GM12864 (cell line): Measurements from ENCODE around the gene SCN2B.

Experiments
- DNase-seq: peaks from one replicate; pipeline ENCODE4 v3.0.0-alpha.2; 2011; ENCODE audit warnings: low read depth
- H3K4me3 ChIP-seq: 2 replicates; pipeline ENCODE4 v1.5.1; 2011; ENCODE audit warnings: mild to moderate bottlenecking, low read depth, low read length, control low read depth
- TF ChIP-seq, protein P1 (sequence below): IDR thresholded peaks from 2 replicates; pipeline ENCODE4 v1.5.1; 2011; ENCODE audit warnings: low read depth, mild to moderate bottlenecking, moderate library complexity, low read length, control low read depth, inconsistent platforms; ENCODE audit errors: missing control alignments

SCN2B gene

DNA sequence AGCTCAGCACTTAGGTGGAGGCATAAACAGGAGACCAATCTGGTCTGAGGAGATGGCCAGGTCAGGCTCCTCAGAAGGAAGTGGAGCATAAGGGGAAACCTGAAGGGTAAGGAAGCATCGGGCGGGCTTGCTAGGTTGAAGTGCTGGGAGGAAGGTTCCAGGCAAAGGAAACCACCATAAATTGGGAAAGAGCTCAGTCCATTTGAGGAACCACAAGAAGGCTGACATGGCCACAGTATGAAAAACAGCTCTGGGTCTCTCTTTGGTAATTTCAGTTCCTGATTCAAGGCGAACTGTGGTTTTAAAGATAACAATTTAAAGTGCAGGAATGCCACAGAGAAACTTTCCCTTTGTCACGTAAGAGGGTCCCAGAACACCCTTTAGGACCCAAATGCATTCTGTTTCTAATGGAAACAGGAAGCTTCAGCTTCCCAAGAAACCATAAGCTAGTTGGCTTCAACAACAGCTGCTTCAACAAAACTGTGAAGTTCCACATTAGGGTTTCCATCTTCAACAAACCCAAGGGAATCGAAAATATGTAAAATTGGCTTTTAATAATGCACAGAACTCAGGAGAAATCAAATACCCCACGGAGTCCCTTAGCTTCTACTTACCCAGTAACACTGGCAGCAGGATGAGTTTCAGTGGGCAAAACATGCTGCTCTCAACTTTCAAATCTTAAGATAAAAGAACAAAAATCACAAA is 37.9 kb upstream of the SCN2B start:
- H3K4me3 ChIP-seq, result peak overlapping the region; percentile 7; the same call in 1 of the 2 replicates
- DNase-seq, result peak; percentile 39
- TF ChIP-seq, protein P1, sequence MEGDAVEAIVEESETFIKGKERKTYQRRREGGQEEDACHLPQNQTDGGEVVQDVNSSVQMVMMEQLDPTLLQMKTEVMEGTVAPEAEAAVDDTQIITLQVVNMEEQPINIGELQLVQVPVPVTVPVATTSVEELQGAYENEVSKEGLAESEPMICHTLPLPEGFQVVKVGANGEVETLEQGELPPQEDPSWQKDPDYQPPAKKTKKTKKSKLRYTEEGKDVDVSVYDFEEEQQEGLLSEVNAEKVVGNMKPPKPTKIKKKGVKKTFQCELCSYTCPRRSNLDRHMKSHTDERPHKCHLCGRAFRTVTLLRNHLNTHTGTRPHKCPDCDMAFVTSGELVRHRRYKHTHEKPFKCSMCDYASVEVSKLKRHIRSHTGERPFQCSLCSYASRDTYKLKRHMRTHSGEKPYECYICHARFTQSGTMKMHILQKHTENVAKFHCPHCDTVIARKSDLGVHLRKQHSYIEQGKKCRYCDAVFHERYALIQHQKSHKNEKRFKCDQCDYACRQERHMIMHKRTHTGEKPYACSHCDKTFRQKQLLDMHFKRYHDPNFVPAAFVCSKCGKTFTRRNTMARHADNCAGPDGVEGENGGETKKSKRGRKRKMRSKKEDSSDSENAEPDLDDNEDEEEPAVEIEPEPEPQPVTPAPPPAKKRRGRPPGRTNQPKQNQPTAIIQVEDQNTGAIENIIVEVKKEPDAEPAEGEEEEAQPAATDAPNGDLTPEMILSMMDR, result no peak

DNA sequence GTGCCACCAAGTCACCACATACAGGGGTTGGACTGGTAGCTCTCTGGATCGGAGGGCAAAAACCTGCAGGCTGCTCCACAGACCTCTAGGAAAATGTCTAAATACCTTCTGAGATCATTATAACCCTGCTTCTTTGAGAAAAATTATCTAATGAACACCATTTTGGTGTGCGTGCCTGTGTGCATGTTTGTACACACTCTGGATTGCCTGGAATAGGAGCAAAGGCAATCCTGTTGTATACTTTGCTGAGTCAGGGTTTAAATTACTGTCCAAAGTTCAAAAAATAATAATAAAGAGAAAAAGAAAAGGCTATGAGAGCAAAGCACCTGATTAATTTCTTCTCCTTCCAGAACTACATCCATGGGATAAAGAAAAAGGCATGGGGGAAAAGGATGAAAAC is 37.3 kb upstream of the SCN2B start:
- no peak overlapping the region for H3K4me3 ChIP-seq
- no peak for DNase-seq
- TF ChIP-seq, protein P1, result no peak

DNA sequence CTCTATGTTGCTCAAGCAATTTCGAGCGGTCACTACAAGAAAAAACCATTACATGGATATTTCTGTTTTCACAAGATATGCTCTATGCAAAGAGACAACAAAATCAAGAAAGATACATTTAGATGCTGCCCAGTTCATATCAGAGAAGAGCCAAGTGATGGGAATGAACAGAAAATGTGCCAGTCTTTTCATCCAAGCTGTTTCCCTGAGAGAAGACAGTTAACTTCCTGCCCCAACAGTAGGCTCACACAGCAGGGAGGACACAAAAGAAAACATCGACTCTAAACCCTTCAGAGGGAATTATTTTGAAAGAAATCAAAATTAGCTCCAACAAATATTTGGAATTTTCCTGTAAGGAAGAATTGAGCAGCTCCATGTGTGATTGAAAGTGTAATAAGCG is 36.8 kb upstream of the SCN2B start:
- TF ChIP-seq, protein P1, result no peak
- H3K4me3 ChIP-seq, result no peak overlapping the region

DNA sequence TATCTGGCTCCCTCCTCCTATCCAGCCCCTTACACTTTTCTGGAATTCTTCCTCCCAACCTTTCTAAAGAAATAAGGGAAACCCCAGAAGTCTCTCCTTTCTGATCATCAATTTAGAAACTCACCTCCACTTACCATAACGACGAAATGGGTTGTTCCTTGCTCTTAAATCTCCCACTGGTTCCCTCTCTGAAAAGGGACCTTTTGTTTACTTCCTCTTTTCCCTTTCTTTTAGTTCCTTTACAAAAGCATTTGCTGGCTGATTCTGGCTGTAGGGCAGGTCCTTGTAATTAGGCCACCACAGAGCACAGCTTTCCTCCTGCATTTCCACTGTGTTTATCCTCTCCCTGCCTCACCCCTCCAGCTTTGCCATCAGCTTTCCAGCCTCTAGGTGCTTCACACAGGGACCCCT is 36.3 kb upstream of the SCN2B start:
- TF ChIP-seq, protein P1, result no peak
- no peak for DNase-seq
- H3K4me3 ChIP-seq, result no peak overlapping the region

More for the DNA sequence above, 36.8 kb upstream of the SCN2B start:
- DNase-seq, result no peak

DNA sequence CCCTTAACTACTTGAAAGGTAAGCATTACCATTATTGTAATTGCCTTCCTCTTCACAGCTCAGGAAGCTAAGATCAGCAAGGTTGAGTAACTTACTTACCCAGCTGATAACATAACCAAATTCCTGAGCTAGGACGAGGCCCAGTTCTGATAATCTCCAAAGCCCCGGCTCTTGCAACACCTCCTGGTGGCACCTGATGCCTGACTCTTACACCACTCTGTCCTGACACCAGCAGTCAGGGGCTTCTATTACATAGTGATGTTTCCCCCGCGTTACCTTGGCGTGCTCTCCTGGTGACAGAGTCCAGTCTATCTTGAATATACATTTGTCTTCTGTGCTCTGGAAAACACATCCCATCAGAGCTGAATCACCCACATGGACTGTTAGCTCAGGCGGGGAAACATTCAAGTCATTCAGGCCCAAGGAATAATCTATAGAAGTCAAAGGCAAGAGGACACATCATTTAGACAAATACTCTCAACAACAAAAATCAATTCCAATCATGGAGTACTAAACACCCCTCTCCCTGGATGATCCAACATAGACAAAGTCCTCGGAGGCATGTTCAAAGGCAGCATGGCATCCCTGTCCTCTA is 35.8 kb upstream of the SCN2B start:
- TF ChIP-seq, protein P1, result no peak
- no peak overlapping the region for H3K4me3 ChIP-seq
- no peak for DNase-seq

DNA sequence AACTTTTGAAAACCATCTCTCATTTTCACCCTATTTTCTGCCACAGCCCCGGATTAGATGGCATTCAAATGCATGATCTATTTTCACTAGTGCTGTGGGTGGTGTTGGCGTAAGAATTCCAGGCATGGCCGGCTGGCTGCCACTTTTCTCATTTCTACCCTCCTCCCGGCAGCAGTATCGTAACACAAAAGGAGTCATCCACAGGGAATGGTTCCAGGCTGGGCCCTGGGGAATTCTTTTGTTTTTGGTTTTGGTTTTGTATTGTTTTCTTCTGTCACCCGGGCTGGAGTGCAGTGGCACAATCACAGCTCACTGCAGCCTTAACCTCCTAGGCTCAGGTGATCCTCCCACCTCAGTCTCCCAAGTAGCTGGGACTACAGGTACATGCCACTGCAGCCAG is 34.6 kb upstream of the SCN2B start:
- H3K4me3 ChIP-seq, result no peak overlapping the region
- TF ChIP-seq, protein P1, result no peak
- no peak for DNase-seq

DNA sequence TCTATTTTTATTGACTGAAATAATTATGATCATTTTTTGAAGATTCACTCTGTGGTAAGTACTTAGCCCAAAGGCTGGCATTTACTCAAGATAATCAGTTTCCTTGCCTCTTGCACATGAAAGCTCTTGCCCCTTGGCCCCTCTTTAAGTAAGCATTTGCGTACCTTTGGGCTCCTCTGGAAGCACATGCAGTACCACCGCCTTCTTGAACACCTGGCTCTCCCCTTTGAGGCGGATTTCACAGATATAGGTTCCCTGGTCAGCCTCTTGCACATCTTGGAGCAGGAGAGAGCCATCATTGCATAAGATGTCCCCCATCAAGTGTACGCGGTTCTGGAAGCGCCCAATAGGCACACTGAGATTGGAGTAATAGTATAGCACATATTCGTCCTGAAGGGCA is 33.9 kb upstream of the SCN2B start:
- TF ChIP-seq, protein P1, result no peak
- no peak for DNase-seq
- no peak overlapping the region for H3K4me3 ChIP-seq
